HFF-Myc (cell line): Measurements from ENCODE around the gene SLC22A3.
"Not testable (repeated sequence)": the region's sequence is repeated elsewhere in the genome, so short reads cannot be mapped to it uniquely, and the experiment has no call there.

ENCODE experiments used
- DNase-seq: peaks from one replicate; pipeline ENCODE4 v3.0.0-alpha.2; 2011; ENCODE audit warnings: low read depth; ENCODE audit errors: extremely low read depth
- H3K4me3 ChIP-seq: replicated peaks from 2 replicates; pipeline ENCODE4 v1.5.1; 2011; ENCODE audit warnings: low read depth, mild to moderate bottlenecking, control low read depth, low read length
- CTCF ChIP-seq: IDR thresholded peaks from 2 replicates; pipeline ENCODE4 v1.5.1; 2012; ENCODE audit warnings: mild to moderate bottlenecking, low read depth, low read length, control low read depth; ENCODE audit errors: missing control alignments

Gene SLC22A3

GRCh38 chr6:160367798-160368547 is 19.8 kb downstream of the SLC22A3 start:
- no peak for DNase-seq
- no peak overlapping the region for H3K4me3 ChIP-seq
- TF ChIP-seq CTCF: no peak

DNA sequence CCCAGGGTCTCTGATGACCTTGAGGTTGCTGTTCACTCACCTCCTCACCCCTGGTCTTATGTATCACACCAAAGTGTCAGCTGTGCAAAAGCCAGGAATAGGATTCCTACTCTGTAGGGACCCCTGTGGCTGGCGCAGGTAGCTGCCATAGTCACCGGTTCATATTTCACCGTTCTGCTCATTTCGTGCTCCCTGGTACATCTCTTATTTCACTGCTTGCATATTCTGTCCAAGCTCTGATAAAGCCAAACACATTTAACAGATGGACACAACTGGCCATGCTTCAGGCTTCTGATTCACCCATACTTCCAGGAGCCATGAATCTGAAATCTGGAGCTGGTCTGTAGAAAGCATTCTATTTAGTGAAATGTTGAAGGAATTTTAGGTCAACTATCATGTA is 20.5 kb downstream of the SLC22A3 start:
- DNase-seq: no peak
- no peak overlapping the region for H3K4me3 ChIP-seq
- TF ChIP-seq CTCF: no peak

DNA sequence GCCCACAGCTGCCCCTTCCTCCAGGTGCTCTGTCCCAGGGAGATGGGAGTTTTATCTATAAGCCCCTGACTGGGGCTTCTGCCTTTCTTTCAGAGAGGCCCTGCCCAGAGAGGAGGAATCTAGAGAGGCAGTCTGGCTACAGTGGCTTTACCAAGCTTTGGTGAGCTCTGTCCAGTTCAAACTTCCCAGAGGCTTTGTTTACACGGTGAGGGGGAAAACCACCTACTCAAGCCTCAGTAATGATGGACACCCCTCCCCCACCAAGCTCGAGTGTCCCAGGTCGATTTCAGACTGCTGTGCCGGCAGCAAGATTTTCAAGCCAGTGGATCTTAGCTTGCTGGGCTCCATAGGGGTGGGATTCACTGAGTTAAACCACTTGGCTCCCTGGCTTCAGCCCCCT is 25.4 kb downstream of the SLC22A3 start:
- not testable (repeated sequence) for H3K4me3 ChIP-seq, DNase-seq

DNA sequence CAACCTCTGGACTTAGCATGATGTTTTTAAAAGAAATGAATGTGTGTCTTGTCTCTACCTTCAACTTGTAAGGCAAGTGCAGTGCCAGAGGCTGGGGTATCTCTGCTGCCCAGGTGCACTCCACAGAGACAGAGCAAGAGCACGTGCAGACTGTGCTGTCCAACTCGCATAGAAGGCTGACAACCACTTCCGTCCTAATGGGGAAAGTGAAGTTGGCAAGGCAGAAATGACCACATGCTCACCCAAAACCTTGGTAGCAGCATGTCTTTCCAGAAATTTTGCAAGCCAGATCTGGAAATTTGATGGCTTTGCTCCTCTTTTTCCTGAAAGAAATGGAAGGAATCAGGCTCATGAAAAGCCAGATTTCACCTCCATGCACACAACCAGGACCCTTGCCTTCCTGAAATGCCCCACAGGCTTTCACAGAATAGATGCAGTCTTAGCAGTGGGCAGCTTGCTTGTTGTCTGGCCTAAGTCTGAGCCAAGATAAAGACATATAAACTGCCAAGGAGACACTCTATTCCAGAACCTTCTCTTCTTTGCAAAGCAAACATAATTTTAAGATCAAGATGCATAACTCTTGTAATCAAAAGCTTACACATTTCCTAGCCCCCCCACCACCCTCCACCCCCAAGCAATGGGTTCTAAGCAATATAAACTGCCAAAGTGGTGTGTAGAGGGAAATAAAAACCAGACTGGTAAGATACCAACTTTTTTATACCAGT is 26.8 kb downstream of the SLC22A3 start:
- DNase-seq: no peak
- no peak overlapping the region for H3K4me3 ChIP-seq
- TF ChIP-seq CTCF: no peak

DNA sequence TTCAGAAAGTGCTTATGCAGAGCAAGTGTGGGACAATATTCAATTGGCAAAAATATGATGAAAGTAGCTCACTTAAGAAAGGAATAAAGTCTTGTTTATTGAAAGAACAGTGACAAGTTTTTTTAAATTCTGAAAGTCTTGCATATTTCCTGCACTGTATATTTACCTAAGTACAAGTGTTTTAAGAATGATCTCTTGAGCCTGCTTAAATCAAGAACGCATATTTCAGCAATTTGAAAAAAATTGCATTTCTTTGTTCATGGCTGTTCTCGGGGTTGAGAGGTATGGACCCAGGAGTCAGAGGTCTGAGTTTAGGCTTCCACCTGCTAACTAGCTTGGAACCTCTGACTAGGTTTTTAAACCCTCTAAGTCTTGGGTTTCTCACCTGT is 27.4 kb downstream of the SLC22A3 start:
- DNase-seq: no peak
- H3K4me3 ChIP-seq: no peak overlapping the region
- TF ChIP-seq CTCF: no peak

GRCh38 chr6:160376445-160376844 is 28.3 kb downstream of the SLC22A3 start:
- H3K4me3 ChIP-seq: no peak overlapping the region
- TF ChIP-seq CTCF: no peak
- DNase-seq: no peak

DNA sequence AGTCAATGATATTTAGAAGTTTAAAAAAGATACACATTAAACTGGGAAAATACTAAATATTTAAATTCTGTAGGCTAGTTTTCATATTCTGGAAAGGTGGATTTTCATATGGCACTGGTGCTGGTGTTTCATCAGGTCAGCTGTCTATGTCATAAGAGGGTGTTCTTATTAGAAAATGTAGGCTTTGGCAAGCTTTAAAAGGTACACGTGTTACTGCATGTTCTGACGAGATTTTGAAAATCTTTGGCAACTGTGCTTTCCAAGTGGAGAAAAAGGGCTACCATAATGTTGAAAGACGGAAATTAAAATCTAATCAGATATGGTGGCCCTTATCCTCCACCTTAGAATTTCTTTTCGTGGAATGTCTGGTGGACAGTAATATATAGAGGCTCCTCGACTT is 30.0 kb downstream of the SLC22A3 start:
- TF ChIP-seq CTCF: no peak
- DNase-seq: no peak
- H3K4me3 ChIP-seq: no peak overlapping the region
